Calu3 (cell line): ENCODE measurements around the gene ZNF565. TPM values are rescaled to one million over a fixed set of nuclear protein-coding genes. Genes with fewer than 3 reads are reported as not detected.

Experiments
- BruUV-seq: library from RNA; stranded (reverse); fragments of 400-500 nt; replicated peaks from 2 replicates; lab custom pipeline; 2021; lab: Mats Ljungman, UMichigan
- CTCF ChIA-PET: fragments of 300-600 bp; sonication (Branson Sonifier 250); formaldehyde crosslinking; loops from one replicate; lab custom pipeline; 2022; ENCODE audit warnings: antibody characterized with exemption; lab: Charles Lee
- DNase-seq: peaks from one replicate; pipeline ENCODE4 v3.0.0; 2022
- H3K27ac Mint-ChIP-seq: one replicate; pipeline ENCODE4 v1.8.0; 2022; ENCODE audit warnings: mixed read lengths; ENCODE audit not compliant: unreplicated experiment
- H3K27me3 Mint-ChIP-seq: one replicate; pipeline ENCODE4 v1.8.0; 2022; ENCODE audit warnings: mixed read lengths; ENCODE audit not compliant: unreplicated experiment
- H3K36me3 Mint-ChIP-seq: one replicate; pipeline ENCODE4 v1.8.0; 2022; ENCODE audit warnings: mild to moderate bottlenecking, moderate library complexity, mixed read lengths; ENCODE audit not compliant: insufficient read depth, unreplicated experiment
- H3K4me1 Mint-ChIP-seq: one replicate; pipeline ENCODE4 v1.8.0; 2022; ENCODE audit warnings: mild to moderate bottlenecking, low read depth, mixed read lengths; ENCODE audit not compliant: unreplicated experiment
- H3K4me3 Mint-ChIP-seq: one replicate; pipeline ENCODE4 v1.8.0; 2022; ENCODE audit warnings: mild to moderate bottlenecking, low read depth, moderate library complexity, mixed read lengths; ENCODE audit not compliant: unreplicated experiment
- H3K9me3 Mint-ChIP-seq: one replicate; pipeline ENCODE4 v1.8.0; 2022; ENCODE audit warnings: low read depth, mixed read lengths; ENCODE audit not compliant: unreplicated experiment
- intact Hi-C: fragments of 100-400 bp; cut with micrococcal nuclease; formaldehyde crosslinking; loops from one replicate; pipeline ENCODE4 v1.10.0; 2022; ENCODE audit not compliant: unreplicated experiment
- total RNA-seq: library from RNA; stranded (reverse); gene quantifications from 2 replicates; pipeline ENCODE4 v1.2.3, GENCODE V29; 2022
- TF ChIP-seq, protein P1 (sequence below): fragments of 200-600 bp; IDR thresholded peaks from one replicate; pipeline ENCODE4 v1.8.0; 2022; ENCODE audit warnings: antibody characterized with exemption; ENCODE audit not compliant: unreplicated experiment

ZNF565 gene
- total RNA-seq, 1 experiment from 2014 or later, result 6.3 TPM

DNA sequence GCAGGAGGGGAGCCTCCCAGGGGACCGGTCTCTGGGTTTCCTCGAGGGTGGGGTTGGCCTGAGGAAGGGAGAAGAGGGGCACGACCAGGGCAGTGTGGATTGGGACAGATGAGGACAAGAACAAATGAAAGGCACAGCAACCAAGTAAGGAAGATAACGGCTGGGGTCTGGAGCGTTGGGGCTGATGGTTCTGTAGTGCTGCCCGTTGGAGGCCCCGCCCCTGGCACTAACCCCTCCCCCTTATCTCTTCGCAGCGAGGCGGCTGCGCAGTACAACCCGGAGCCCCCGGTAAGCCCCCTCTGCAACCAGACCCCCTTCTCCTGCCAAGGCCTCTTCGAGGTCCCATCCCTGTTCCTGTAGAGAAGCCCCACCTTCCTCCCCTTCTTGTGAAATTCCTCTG lies 72.4 kb downstream of the ZNF565 start:
- Mint-ChIP-seq H3K4me1 (peaks cover 14% of the 10 kb centered on the region), H3K9me3 (peaks cover 3% of the 10 kb centered on the region), H3K27ac (peak overlapping the region; percentile 61), H3K36me3 (peaks cover 82% of the 10 kb centered on the region), H3K4me3 (peak overlapping the region; percentile 95), H3K27me3 (no peaks in the 10 kb centered on the region)
- CTCF ChIA-PET, result no interaction called here
- DNase-seq, result no peak
- BruUV-seq, result no TSS peak
- TF ChIP-seq, protein P1, sequence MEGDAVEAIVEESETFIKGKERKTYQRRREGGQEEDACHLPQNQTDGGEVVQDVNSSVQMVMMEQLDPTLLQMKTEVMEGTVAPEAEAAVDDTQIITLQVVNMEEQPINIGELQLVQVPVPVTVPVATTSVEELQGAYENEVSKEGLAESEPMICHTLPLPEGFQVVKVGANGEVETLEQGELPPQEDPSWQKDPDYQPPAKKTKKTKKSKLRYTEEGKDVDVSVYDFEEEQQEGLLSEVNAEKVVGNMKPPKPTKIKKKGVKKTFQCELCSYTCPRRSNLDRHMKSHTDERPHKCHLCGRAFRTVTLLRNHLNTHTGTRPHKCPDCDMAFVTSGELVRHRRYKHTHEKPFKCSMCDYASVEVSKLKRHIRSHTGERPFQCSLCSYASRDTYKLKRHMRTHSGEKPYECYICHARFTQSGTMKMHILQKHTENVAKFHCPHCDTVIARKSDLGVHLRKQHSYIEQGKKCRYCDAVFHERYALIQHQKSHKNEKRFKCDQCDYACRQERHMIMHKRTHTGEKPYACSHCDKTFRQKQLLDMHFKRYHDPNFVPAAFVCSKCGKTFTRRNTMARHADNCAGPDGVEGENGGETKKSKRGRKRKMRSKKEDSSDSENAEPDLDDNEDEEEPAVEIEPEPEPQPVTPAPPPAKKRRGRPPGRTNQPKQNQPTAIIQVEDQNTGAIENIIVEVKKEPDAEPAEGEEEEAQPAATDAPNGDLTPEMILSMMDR, result no peak
- intact Hi-C loops, result no loop called here

- CTCF ChIA-PET, result no interaction called here
- Mint-ChIP-seq H3K4me3 (peak overlapping the region; percentile 95), H3K4me1 (peaks cover 21% of the 10 kb centered on the region), H3K27me3 (no peaks in the 10 kb centered on the region), H3K27ac (peak overlapping the region; percentile 99), H3K9me3 (peaks cover 3% of the 10 kb centered on the region), H3K36me3 (peaks cover 82% of the 10 kb centered on the region)
- intact Hi-C loops, result no loop called here
- TF ChIP-seq, protein P1, result no peak
- no TSS peak for BruUV-seq
- DNase-seq, result peak; percentile 95
Measured at GRCh38 chr19:36141039-36141927, 73.2 kb downstream of the ZNF565 start.

DNA sequence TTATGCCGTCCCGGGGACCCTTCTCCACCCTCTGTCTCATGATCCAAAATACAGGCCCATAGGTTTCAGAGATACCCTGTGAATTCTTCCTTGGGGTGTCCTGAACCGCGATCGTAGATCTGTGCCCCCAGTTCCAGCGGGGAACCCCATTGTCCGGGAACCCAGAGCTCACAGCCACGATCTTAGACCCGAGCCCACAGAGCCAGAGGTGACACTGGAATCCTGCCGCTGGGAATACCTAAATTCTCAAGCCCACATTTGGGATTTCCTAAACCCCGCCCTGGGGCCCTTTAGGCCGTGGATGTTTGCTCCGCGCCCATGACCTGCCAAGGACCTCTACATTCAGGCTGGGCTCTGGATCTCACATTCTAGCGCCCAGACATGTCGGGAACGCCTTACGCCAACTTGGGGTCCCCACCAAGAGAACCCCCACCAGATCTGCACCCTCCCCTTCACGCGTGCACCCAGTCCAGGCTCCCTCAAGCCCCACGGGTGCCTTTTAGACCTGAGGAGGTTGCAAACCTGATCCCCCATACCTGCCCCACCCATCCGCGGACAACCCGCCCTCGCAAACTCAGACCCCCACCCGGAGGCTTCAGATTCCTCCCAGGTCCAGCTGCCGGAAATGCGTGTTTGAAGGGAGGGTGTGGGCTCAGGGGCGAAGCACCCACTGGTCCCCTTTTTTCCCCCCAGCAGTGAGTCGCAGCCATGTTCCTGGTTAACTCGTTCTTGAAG lies 74.0 kb downstream of the ZNF565 start:
- peak overlapping the region; percentile 95 for H3K4me3 Mint-ChIP-seq
- peak overlapping the region; percentile 99 for H3K27ac Mint-ChIP-seq
- peaks cover 3% of the 10 kb centered on the region for H3K9me3 Mint-ChIP-seq
- TF ChIP-seq, protein P1, result no peak
- peak; percentile 63 for DNase-seq
- BruUV-seq, result TSS peak; percentile 88
- CTCF ChIA-PET, result interaction anchor here (1.5 kb wide), 1 partner anchor 13 kb away, joined by 9 read pairs; no protein-coding TSS in a partner anchor
- intact Hi-C loops, result no loop called here
- no peaks in the 10 kb centered on the region for H3K27me3 Mint-ChIP-seq
- peaks cover 81% of the 10 kb centered on the region for H3K36me3 Mint-ChIP-seq
- H3K4me1 Mint-ChIP-seq, result peaks cover 29% of the 10 kb centered on the region

GRCh38 chr19:36139473-36140303 lies 74.8 kb downstream of the ZNF565 start, which contains the start of gene CAPNS1:
Gene CAPNS1, plus strand, starts transcription at chr19:36140066. Its CDS starts 946 bp downstream, at chr19:36141012.
- Mint-ChIP-seq H3K4me1 (peaks cover 37% of the 10 kb centered on the region), H3K9me3 (peaks cover 3% of the 10 kb centered on the region), H3K4me3 (peak within 1 kb of the TSS; percentile 95), H3K27me3 (no peaks in the 10 kb centered on the region), H3K27ac (peak within 1 kb of the TSS; percentile 99), H3K36me3 (peaks cover 78% of the 10 kb centered on the region)
- peak; percentile 99 for DNase-seq
- TF ChIP-seq, protein P1, result peak; percentile 20
- intact Hi-C loops, result no loop called here
- CTCF ChIA-PET, result interaction anchor here (1.5 kb wide), 1 partner anchor 12 kb away, joined by 9 read pairs; no protein-coding TSS in a partner anchor
- BruUV-seq, result no TSS peak
